ENCODE measurements around the gene AHI1.

GRCh38 chr6:135234492-135234780 is 263.1 kb downstream of the AHI1 start:
- TF ChIP-seq HINFP (CRISPR knock-in tag; IDR thresholded peaks at IDR 0.05; ENCODE audit: low read depth) = no peak
- TF ChIP-seq CTCF (CRISPR knock-in tag; IDR thresholded peaks at IDR 0.05) = no peak
- no peak for TF ChIP-seq POLR2A (IDR thresholded peaks at IDR 0.05; ENCODE audit: insufficient read depth in 1 of 2, low read depth in 2 of 2, low read length in 2 of 2)
- TF ChIP-seq HOXD1 (CRISPR knock-in tag; IDR thresholded peaks at IDR 0.05) = no peak
- TF ChIP-seq ZNF292 (CRISPR knock-in tag; IDR thresholded peaks at IDR 0.05; ENCODE audit: borderline replicate concordance, low read depth) = no peak
- no peak for TF ChIP-seq FOSL1 (CRISPR knock-in tag; IDR thresholded peaks at IDR 0.05; ENCODE audit: borderline replicate concordance)
